Measurements from ENCODE around the gene EIF4E1B. TPM values are rescaled to one million over a fixed set of nuclear protein-coding genes. Genes with fewer than 3 reads are reported as not detected.

EIF4E1B gene
- polyA plus RNA-seq, 3 donors: 0.20 TPM; not detected in 2

GRCh38 chr5:176693477-176693851, 63.0 kb downstream of the EIF4E1B start:
- WGBS, 3 donors: 29 to 38% (median 32%) methylated on average over 13 of the region's 13 CpGs
- H3K27ac ChIP-seq (ENCODE audit: low read depth, low read length): no peak overlapping the region

DNA sequence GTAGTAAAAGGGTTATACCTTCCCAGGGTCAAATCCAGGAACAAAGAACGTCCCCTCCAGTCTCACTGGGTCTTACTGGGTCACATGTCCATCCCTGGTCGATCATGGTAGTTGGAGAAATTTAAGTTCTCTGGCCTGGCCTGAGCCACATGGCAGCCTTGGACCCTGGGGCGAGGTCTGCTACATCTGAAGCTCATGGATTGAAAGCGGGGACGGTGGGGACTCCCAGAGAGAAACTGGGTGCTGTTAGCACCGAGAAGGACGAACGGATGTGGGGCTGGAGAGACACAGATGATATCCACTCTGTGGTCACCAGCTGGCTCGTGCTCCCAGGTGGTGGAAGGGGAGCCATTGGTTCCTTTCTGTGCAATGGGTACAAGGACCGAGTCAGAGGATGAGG, 63.7 kb downstream of the EIF4E1B start:
- H3K27ac ChIP-seq (ENCODE audit: low read depth, low read length): no peak overlapping the region
- 80 to 86% (median 82%) methylated on average over 10 of the region's 10 CpGs for WGBS, 3 donors

DNA sequence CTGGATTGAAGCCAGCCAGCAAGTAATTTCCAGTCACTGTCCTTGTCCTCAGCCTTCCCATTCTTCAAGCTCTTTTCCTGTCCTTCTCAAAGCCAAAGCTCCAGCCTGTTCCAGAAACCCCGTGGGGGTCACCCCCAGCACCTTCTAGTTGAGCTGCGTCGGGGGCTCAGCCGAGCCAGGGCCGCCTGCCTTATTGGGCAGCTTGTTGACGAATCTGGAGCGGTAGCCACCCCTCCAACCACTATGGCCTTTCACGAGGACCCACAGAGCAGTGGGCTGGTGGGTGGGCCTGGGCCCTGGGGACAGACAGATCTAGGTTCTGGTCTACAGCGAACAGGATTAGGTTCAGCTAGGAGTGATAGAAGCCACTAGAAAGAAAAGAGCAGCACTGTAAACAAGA, 64.2 kb downstream of the EIF4E1B start:
- no peak overlapping the region for H3K27ac ChIP-seq (ENCODE audit: low read depth, low read length)

DNA sequence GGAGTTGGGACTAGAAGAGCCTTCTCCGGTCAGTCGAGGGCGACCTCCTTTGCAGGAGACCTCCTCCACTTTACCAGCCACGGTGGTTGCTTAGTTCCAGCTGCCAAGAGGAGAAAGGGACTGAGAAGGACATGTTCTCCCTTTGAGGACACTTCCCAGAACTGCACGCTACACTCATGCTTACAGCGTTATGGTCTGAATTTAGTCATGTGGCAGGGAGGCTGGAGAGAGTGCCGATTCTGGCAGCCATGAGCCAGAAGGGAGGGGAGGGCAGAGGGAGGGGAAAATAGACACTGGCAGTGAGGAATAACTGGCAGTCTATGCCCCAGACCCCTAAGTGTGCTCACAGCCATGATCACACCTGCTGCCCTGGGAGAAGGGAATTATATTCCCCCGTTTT, 64.6 kb downstream of the EIF4E1B start:
- H3K27ac ChIP-seq (ENCODE audit: low read depth, low read length): no peak overlapping the region
- 59 to 64% (median 61%) methylated on average over 8 of the region's 8 CpGs for WGBS, 3 donors

More for the DNA sequence above, 64.2 kb downstream of the EIF4E1B start:
- WGBS, 3 donors: 69 to 72% (median 70%) methylated on average over 9 of the region's 9 CpGs

Other genes with a start within 250 kb of the EIF4E1B start
- 10 to 100 TPM; 19.5 to 76.3 (median 25.1) TPM for gene NOP16, start 242.1 kb upstream of the EIF4E1B start, polyA plus RNA-seq
- gene HIGD2A, start 241.9 kb upstream of the EIF4E1B start, polyA plus RNA-seq: 100 to 1,000 TPM in 2 of 3 donors, 10 to 100 TPM in 1; 90.0 to 250 (median 202) TPM
- gene CLTB, start 214.1 kb upstream of the EIF4E1B start, polyA plus RNA-seq: 100 to 1,000 TPM in 2 of 3 donors, 10 to 100 TPM in 1; 50.8 to 128 (median 105) TPM
- gene FAF2, start 182.3 kb upstream of the EIF4E1B start, polyA plus RNA-seq: 10 to 100 TPM in 1 of 3 donors, 1 to 10 TPM in 2; 8.4 to 14.3 (median 9.9) TPM
- 10 to 100 TPM; 13.9 to 19.2 (median 17.0) TPM for gene RNF44, start 93.3 kb upstream of the EIF4E1B start, polyA plus RNA-seq
- under 1 TPM; 0.07 to 0.42 (median 0.11) TPM for gene CDHR2, start 81.3 kb upstream of the EIF4E1B start, polyA plus RNA-seq
- under 1 TPM; 0.34 to 0.59 (median 0.36) TPM for gene GPRIN1, start 20.5 kb upstream of the EIF4E1B start, polyA plus RNA-seq
- gene SNCB, start 141 bp upstream of the EIF4E1B start, polyA plus RNA-seq: under 1 TPM in 1 of 3 donors, not detected in 2; 0.53 TPM
- 10 to 100 TPM; 16.2 to 20.9 (median 18.8) TPM for gene TSPAN17, start 16.8 kb downstream of the EIF4E1B start, polyA plus RNA-seq
- under 1 TPM; 0.11 to 0.51 (median 0.24) TPM for gene UNC5A, start 179.9 kb downstream of the EIF4E1B start, polyA plus RNA-seq